GM10266 (cell line): ENCODE measurements around the gene PELI1.

Experiments
- DNase-seq: peaks from one replicate; pipeline ENCODE4 v3.0.0; 2012; ENCODE audit errors: extremely low spot score
- TF ChIP-seq, protein P1 (sequence below): IDR thresholded peaks from 2 replicates; pipeline ENCODE4 v1.5.1; 2012; ENCODE audit warnings: mild to moderate bottlenecking, low read depth; ENCODE audit not compliant: control insufficient read depth, insufficient read depth; ENCODE audit errors: missing control alignments

The PELI1 gene

DNA sequence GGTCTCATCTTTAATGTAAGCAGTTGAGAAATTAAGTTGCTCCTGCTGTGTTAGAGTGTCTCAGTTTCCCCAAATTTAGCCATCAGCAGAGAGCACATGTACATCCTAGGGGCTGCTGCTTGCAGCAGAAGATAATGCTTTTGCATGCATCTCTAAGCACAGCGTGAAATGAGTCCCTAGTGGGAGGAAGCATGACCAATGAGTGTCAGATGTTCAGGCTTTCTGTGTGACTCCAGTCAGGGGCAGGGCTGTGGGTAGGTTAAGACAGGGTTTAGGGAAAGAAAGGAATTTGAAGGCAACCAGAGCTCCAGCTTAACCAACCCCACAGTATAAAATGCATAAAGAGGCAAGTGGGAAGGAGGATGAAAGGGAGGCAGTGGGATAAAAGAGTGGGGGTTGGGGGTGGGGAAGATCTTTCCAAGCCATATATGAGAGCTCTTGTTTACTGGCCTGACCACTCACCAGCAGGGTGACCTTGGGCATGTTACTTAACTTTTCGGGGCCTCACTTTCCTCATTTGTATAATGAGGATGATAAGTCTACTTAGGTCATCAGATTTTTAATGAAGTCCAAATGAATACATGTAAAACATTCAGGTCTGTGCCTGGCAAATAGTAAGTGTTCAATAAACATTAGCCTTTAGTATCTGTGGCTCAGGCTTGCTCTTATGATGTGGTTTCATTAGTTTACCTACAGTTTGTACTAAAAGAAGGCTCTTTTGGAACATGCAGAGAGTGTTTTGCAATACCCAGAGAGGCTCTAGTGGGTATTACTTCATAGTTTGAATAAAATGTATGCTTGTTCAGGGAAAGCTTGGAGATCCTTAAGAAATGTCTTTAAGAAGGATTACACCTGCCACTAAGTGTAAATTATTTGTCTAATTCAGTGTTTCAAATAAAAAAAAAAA is 42.7 kb upstream of the PELI1 start:
- DNase-seq: no peak
- TF ChIP-seq, protein P1, sequence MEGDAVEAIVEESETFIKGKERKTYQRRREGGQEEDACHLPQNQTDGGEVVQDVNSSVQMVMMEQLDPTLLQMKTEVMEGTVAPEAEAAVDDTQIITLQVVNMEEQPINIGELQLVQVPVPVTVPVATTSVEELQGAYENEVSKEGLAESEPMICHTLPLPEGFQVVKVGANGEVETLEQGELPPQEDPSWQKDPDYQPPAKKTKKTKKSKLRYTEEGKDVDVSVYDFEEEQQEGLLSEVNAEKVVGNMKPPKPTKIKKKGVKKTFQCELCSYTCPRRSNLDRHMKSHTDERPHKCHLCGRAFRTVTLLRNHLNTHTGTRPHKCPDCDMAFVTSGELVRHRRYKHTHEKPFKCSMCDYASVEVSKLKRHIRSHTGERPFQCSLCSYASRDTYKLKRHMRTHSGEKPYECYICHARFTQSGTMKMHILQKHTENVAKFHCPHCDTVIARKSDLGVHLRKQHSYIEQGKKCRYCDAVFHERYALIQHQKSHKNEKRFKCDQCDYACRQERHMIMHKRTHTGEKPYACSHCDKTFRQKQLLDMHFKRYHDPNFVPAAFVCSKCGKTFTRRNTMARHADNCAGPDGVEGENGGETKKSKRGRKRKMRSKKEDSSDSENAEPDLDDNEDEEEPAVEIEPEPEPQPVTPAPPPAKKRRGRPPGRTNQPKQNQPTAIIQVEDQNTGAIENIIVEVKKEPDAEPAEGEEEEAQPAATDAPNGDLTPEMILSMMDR: no peak

DNA sequence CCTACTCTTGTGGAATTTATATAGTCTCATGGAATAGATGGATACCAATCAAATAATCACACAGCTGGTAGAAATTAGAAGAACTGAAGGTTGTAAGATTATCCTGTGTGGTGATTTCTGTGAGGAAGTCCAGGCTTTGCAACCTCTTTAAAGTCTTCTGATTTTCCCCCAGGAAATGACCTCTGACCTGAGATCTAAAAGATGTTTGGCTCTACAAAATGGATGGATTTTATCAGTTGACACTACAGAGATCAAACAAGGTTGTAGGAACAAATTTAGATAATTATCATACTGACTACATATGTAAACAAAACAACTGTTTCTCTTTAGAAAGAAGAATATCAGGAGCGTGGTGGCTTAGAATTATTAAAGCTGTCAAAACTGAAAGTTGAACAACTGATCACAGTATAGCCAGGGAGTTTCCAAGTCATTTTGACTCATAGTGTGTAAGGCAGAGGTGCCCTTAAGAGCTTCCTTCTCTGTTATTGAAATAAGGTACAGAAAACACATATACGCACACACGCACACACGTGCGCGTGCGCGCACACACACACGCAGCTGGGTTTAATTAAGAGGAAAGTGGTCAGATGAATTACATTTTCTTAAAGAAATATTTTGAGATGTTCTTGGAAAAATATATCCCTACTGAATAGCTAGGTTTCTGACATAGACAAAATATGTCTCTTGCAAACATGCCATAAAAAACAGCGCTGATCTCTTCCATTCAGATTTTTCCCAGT is 35.5 kb upstream of the PELI1 start:
- TF ChIP-seq, protein P1: no peak

DNA sequence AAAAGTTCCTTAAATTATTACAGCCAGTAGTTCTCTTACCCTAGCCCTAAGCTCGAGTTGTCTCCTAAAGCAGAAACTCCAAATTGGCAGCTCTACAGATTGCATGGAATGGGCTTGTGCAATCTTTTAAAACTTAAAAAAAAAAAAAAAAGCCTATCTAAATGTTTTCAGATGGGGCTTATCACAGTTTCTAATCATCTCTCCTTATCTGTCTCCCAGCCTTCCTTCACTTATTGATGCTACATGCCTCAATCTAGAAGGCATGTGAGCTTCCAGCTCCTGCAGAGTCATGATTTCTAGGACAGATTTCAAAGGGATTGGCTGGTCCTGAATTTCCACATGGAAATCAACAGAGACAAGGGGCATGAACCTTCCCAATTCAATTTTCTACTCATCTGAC is 33.1 kb upstream of the PELI1 start:
- no peak for DNase-seq
- TF ChIP-seq, protein P1: no peak

More for the DNA sequence above, 35.5 kb upstream of the PELI1 start:
- DNase-seq: peak; percentile 47

DNA sequence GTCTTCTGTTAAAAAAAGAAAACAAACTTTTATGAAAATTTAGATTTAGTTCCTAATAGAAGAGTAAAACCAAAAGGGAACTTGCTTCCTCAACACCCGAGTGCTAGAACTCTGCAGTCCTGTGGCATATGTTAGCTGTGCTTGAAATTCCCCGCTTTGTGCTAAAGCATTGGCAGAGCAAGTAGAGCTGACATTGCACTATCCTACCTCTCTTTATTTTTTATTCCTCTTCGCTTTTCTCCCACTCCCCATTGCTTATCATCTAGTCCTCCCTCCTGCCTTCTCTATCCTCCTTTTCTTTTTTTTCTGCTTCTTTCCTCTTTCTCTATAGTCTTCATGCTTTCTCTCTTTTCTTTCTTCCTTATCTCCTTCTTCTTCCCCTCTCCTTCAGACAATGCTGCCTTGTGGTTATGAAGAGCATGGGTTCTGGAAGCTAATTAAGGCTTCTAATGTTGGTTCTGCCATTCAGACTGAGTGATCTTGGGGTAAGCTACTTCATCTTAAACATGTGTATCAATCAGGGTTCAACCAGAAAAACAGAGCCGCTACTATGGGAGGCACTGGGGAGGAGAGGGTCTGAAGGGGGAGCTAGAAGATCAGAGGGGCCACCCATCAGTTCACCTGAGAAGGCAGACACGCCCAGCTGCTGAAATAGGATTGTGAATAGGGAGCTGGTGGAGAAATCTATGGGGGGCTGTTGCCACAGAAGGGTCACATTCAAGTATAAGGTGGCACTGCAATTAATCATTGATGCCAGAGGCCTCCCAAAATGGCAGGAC is 31.4 kb upstream of the PELI1 start:
- TF ChIP-seq, protein P1: no peak
- DNase-seq: no peak

DNA sequence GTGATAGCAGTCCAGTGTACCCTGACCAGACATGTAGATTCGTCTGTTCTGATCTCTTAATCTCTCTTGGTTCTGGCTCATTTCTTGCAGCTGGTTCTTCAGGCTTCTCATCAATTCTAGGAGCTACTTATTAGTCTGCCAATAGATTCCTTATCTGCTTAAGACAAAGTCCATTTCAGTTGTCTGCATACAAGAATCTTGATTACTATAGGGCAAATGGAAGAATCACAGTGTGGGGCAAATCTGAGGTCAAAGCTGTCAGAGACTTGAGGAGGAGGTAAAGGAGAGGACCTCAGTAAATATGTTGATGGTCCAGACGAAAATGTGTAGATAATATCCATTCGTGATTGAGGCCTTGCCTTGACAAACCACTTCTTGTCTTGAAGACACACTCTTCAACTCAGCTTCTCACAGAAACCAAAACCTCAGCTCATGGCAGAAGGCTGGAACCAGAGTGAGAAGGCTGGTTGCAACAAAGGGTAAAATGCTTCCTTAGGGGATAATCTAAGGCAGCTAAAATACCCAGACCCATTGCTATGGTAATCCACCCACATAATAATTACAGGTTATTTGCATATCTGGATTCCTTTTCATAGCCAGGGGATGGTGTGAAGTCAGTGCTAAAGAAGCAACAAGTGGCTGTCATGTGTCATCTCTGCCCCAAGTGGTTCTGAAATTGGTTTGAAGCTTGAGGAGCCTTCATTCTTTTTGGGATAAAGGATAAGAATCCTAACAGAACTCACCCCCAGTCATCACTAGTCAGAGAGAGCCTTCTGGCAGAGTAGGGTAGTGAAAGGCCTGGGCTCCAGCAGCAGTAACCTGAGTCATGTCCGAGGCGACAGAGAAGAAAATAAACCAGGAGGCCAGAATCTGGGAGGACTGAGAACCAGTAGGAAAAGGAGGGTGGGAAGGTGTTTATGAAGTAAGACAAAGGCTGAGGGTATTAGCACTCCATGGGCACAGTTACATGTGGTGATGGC is 29.2 kb upstream of the PELI1 start:
- peak; percentile 8 for DNase-seq
- TF ChIP-seq, protein P1: no peak

DNA sequence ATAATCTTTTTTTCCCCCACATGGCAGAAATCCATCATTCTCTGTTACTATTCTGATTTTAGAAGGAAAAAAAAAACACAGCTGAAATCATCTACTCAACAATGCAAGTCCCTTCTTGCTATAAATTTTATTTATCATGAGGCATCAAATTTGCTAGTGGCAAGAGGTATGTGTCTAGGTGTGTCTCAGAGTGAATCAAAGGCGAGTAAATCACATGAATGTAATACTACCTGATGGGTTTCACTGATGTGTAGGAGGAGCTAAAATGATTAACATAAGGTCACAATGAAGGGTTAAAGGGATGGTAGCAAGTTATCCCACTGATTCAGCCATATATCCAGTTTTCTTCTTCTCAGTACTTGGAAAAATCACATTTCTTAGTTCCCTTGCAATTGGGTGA is 24.5 kb upstream of the PELI1 start:
- no peak for DNase-seq
- TF ChIP-seq, protein P1: no peak
